BE2C (cell line): ENCODE results near the gene SCAF1.
"Not testable (repeated sequence)": the region's sequence is repeated elsewhere in the genome, so short reads cannot be mapped to it uniquely, and the experiment has no call there.

Experiments used
- DNase-seq: peaks from one replicate; pipeline ENCODE4 v3.0.0-alpha.2; 2020
- H3K27me3 ChIP-seq: fragments of 250-450 bp; sonication (Bioruptor Pico); 2 replicates; pipeline ENCODE4 v1.5.1; 2020; ENCODE audit warnings: mild to moderate bottlenecking
- H3K36me3 ChIP-seq: fragments of 250-450 bp; sonication (Bioruptor Pico); 2 replicates; pipeline ENCODE4 v1.5.1; 2020; ENCODE audit warnings: mild to moderate bottlenecking
- H3K4me1 ChIP-seq: fragments of 250-450 bp; sonication (Bioruptor Pico); 2 replicates; pipeline ENCODE4 v1.5.1; 2020
- H3K4me3 ChIP-seq: 2 replicates; pipeline ENCODE4 v1.5.1; 2011; ENCODE audit warnings: low read depth, low read length
- H3K9me3 ChIP-seq: fragments of 250-450 bp; sonication (Bioruptor Pico); 2 replicates; pipeline ENCODE4 v1.5.1; 2020
- TF ChIP-seq, protein P1 (sequence below): IDR thresholded peaks from 2 replicates; pipeline ENCODE4 v1.5.1; 2012; ENCODE audit warnings: mild to moderate bottlenecking, low read depth, low read length

SCAF1 gene

DNA sequence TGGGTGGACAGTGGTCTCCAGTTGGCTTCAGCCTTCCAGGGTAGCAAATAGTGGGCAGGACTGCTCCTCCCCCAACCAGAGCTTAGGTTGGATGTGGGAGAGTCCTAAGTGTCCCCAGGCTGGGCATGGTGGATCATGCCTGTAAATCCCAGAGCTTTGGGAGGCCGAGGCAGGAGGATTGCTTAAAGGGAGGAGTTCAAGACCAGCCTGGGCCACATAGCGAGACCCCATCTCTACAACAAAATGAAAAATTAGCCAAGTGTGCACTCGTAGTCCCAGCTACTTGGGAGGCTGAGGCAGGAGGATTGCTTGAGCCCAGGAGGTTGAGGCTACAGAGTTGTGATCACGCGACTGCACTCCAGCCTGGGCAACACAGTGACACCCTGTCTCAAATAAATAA is 9.4 kb upstream of the SCAF1 start:
- no peaks in the 10 kb centered on the region for H3K36me3 ChIP-seq
- TF ChIP-seq, protein P1, sequence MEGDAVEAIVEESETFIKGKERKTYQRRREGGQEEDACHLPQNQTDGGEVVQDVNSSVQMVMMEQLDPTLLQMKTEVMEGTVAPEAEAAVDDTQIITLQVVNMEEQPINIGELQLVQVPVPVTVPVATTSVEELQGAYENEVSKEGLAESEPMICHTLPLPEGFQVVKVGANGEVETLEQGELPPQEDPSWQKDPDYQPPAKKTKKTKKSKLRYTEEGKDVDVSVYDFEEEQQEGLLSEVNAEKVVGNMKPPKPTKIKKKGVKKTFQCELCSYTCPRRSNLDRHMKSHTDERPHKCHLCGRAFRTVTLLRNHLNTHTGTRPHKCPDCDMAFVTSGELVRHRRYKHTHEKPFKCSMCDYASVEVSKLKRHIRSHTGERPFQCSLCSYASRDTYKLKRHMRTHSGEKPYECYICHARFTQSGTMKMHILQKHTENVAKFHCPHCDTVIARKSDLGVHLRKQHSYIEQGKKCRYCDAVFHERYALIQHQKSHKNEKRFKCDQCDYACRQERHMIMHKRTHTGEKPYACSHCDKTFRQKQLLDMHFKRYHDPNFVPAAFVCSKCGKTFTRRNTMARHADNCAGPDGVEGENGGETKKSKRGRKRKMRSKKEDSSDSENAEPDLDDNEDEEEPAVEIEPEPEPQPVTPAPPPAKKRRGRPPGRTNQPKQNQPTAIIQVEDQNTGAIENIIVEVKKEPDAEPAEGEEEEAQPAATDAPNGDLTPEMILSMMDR: no peak
- H3K27me3 ChIP-seq: no peaks in the 10 kb centered on the region
- H3K4me3 ChIP-seq: no peak overlapping the region
- no peak for DNase-seq
- 0 out of 2 replicates have a peak, but pooled peaks cover 4% of the 10 kb centered on the region for H3K4me1 ChIP-seq
- no peaks in the 10 kb centered on the region for H3K9me3 ChIP-seq

DNA sequence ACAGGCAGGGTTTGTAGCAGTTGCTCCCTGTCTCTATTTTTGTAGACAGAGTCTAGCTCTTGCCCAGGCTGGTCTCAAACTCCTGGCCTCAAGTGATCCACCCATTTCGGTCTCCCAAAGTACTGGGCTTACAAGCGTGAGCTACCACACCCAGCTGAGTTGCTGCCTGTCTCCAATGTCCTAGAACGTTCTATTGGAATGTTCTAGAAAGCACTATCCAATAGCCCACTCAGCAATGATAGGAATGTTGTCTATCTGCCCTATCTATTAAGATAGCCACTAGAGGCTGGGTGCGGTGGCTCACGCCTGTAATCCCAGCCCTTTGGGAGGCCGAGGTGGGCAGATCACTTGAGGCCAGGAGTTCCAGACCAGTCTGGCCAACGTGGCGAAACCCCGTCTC is 8.7 kb upstream of the SCAF1 start:
- not testable (repeated sequence) for H3K4me1 ChIP-seq, H3K4me3 ChIP-seq, H3K36me3 ChIP-seq, DNase-seq, H3K27me3 ChIP-seq, H3K9me3 ChIP-seq

DNA sequence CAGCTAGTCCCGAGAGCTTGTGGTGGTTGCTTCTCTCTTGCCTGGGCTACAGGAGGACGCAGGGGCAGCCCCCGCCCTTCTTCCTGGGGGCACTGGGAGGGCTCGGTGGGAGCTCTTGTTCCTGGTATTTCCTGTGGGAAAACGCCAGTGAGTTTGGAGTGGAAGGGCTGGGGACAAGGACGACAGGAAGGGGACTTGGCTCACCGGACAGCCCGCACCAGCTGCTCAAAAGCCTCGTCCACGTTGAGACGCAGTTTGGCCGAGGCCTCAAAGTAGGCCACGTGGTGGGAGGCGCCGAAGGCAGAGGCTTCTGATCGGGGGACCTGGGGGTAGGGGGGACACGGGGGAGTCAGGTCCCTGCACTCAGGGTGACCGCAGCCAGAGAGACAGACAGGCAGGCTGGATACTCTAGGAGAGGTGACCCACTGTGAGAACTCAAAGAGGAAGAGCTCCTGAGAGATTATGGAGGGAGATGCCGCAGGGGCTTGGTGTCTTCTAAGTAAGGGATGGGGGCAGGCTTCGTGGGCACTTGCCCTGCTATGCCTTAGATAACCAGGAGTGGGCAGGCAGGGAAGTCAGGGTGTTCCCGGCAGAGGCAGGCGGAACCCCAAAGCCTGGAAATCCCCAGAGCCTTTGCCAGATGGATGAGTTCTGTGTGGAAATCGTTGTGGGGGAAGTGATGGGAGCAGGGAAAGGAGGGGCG is 6.3 kb upstream of the SCAF1 start:
- no peaks in the 10 kb centered on the region for H3K9me3 ChIP-seq
- H3K36me3 ChIP-seq: no peaks in the 10 kb centered on the region
- no peaks in the 10 kb centered on the region for H3K27me3 ChIP-seq
- no peak overlapping the region for H3K4me3 ChIP-seq
- no peak for DNase-seq
- TF ChIP-seq, protein P1: no peak
- peaks cover 4% of the 10 kb centered on the region; the same call in 1 of the 2 replicates for H3K4me1 ChIP-seq

DNA sequence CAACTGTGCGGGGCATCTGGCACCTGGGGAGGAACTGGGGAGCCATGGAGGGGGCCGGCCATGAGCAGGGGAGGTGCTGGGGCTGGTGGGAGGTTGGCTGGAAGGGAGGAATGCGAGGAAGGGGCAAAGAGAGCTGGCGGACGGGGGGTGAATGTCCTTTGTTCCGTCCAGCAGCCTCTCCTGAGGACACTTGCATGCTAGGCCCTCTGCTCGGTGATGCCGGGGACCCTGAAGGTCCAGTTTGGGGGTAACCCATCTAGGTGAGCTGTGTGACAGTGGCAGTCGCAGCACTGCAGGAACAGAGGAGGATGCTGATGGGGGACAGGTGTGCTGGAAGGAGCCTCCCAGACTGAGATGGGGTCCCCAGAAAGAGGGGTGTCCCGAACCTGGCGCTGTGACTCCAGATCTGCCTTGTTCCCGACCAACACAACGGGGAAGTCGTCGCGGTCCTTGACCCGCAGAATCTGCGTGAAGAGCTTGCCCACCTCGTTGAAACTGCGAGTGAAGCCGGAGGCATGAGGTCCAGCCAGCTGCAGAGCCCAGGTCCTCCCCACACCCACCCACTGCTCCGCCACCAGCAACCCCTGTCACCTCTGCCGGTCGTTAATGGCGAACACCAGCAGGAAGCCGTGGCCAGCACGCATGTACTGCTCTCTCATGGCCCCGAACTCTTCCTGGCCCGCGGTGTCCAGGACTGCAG is 5.6 kb upstream of the SCAF1 start:
- TF ChIP-seq, protein P1: no peak
- Histone ChIP-seq H3K4me3 (no peak overlapping the region), H3K27me3 (no peaks in the 10 kb centered on the region), H3K4me1 (peaks cover 7% of the 10 kb centered on the region), H3K36me3 (no peaks in the 10 kb centered on the region), H3K9me3 (no peaks in the 10 kb centered on the region)
- DNase-seq: no peak

DNA sequence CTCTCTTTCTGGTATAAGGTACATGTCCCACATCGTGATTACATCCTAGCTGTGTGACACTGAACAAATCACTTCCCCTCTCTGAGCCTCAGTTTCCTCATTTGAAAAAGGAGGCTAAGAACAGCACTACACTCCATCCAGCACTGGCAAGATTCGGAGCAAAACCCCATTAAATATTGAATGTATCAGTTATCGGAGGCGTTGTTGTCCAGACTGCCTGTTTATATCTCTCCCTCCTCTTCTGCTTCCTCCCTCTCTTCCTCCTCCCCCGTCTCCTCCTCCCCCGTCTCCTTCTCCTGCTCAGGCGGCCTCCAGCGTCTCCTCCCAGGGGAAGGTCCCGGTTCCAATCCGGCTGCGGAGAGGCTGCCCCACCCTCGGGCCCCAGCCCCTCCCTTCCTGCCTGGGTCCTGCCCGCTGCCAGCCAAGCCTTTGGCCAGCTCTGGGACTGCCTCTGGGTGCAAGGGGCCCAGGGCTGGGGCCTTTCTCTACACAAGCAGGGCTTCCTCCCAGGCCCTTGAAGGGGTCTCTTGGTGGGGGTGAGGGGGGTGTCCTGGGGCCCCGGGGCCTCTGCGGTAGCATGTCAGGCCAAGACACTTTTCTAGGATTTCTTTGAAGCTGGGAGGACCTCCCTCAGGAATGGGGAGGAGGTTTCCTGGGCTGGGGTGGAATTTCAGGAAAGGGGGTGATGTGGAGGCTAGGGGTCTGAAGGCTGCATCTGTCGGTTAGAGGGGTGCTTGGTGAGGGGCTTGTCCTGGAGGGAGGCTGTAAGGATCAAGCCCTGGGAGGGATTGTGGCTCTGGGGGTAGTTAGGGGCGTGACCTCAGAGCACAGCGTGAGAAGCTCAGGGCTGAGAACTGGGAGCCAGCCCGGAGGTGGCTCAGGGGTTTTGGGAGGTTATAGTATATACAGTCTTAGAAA is 3.9 kb upstream of the SCAF1 start:
- H3K4me1 ChIP-seq: peaks cover 8% of the 10 kb centered on the region
- DNase-seq: peak; percentile 53
- TF ChIP-seq, protein P1: no peak
- no peaks in the 10 kb centered on the region for H3K27me3 ChIP-seq
- H3K36me3 ChIP-seq: no peaks in the 10 kb centered on the region
- no peaks in the 10 kb centered on the region for H3K9me3 ChIP-seq
- H3K4me3 ChIP-seq: no peak overlapping the region

DNA sequence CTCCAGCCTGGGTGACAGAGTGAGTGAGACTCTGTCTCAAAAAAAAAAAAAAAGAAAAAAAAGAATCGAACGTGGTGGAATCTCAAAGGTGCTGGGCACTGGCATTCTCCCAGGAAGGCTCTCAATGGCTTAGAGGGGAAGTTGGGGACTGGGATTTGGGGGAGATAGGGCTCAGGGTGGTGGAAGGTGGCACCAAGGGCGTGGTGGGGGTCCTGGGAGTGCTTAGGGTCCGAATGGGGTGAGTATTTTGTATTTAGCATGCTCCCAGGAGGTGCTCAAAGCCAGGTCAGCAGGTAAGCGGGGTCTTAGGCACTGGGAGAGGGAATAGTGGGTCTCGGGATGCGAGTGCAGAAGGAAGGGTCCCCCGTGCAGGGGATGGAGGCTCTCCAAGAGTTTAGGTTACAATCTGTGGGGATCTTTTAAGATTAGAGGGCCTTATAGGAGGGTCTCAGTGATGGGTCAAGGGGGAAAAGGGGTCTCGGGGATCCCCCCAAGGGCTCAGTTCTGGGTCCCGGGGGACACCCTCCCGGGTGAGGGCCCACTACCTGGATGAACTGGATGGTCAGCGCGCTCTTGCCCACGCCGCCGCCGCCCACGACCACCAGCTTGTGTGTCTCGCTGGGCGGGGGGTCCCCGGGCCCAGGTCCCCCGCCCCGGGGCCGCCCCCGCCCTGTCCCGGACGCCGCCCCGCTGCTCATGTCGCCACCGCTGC is 2.5 kb upstream of the SCAF1 start:
- DNase-seq: no peak
- Histone ChIP-seq H3K4me1 (peaks cover 8% of the 10 kb centered on the region), H3K36me3 (no peaks in the 10 kb centered on the region; the same call in 1 of the 2 replicates), H3K4me3 (peak overlapping the region; percentile 49), H3K9me3 (no peaks in the 10 kb centered on the region), H3K27me3 (no peaks in the 10 kb centered on the region)
- TF ChIP-seq, protein P1: no peak
